Measurements from ENCODE around the gene PIGX. TPM values are rescaled to one million over a fixed set of nuclear protein-coding genes. Genes with fewer than 3 reads are reported as not detected.

Gene PIGX
- total RNA-seq, 1 experiment from 2014 or later, result 24.6 TPM

GRCh38 chr3:196706731-196707130 is 5.4 kb upstream of the PIGX start:
- Mint-ChIP-seq H3K9me3 (ENCODE audit: unreplicated experiment) (no peaks in the 10 kb centered on the region), H3K27ac (ENCODE audit: unreplicated experiment) (no peak overlapping the region), H3K36me3 (ENCODE audit: insufficient read depth, unreplicated experiment) (no peaks in the 10 kb centered on the region), H3K4me1 (ENCODE audit: low read depth, unreplicated experiment) (no peaks in the 10 kb centered on the region), H3K4me3 (ENCODE audit: unreplicated experiment) (no peak overlapping the region), H3K27me3 (ENCODE audit: insufficient read depth, unreplicated experiment) (no peaks in the 10 kb centered on the region)
- Histone ChIP-seq H3K36me3 (ENCODE audit: control insufficient read depth, insufficient read depth, low read length) (no peaks in the 10 kb centered on the region), H3K27me3 (replicated peaks; ENCODE audit: control insufficient read depth, insufficient read depth, low read length) (no peaks in the 10 kb centered on the region), H3K9me3 (no peaks in the 10 kb centered on the region), H3K4me1 (no peaks in the 10 kb centered on the region), H3K4me3 (ENCODE audit: low read depth, low read length) (no peak overlapping the region)
- POLR2A ChIA-PET, result no interaction called here
- CTCF ChIA-PET, result no interaction called here
- intact Hi-C loops (cut with micrococcal nuclease; ENCODE audit: unreplicated experiment), result no loop called here
- no peak for DNase-seq
- TF ChIP-seq CTCF (IDR thresholded peaks at IDR 0.05; ENCODE audit: insufficient read depth in 1 of 2, low read depth in 1 of 2, low read length in 1 of 2, severe bottlenecking in 1 of 2, unreplicated experiment in 1 of 2), result no peak
- no TSS peak for BruUV-seq (replicated peaks)

DNA sequence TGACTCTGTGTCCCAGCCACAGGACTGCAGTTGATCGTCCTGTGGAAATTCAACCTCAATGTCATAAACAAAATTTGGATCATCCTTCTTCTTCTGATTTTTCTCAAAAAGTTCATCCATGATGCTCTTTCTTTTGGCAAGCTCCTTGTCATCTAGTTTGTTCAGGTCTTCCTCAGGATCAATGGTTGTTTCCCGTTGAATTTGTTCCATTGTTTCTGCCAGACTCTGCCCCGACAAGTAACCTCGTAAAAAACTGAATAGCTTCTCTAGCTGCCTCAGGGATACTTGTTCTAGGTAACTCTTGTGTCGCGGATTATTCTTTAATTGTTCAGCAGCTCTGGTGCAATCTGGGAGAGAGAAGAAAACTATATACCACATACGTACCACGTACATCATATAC is 4.6 kb upstream of the PIGX start:
- no TSS peak for BruUV-seq (replicated peaks)
- no peak for TF ChIP-seq CTCF (IDR thresholded peaks at IDR 0.05; ENCODE audit: insufficient read depth in 1 of 2, low read depth in 1 of 2, low read length in 1 of 2, severe bottlenecking in 1 of 2, unreplicated experiment in 1 of 2)
- no peak for DNase-seq
- no peaks in the 10 kb centered on the region for H3K9me3 Mint-ChIP-seq (ENCODE audit: unreplicated experiment)
- Histone ChIP-seq H3K36me3 (ENCODE audit: control insufficient read depth, insufficient read depth, low read length) (no peaks in the 10 kb centered on the region), H3K27me3 (replicated peaks; ENCODE audit: control insufficient read depth, insufficient read depth, low read length) (no peaks in the 10 kb centered on the region), H3K4me1 (no peaks in the 10 kb centered on the region), H3K9me3 (no peaks in the 10 kb centered on the region), H3K4me3 (ENCODE audit: low read depth, low read length) (no peak overlapping the region)
- no peak overlapping the region for H3K4me3 Mint-ChIP-seq (ENCODE audit: unreplicated experiment)
- no peaks in the 10 kb centered on the region for H3K36me3 Mint-ChIP-seq (ENCODE audit: insufficient read depth, unreplicated experiment)
- CTCF ChIA-PET, result interaction anchor here (0.6 to 0.7 kb wide), 2 partner anchors 235 to 590 kb away, joined by 4 to 7 read pairs; partner anchors contain the start of gene NCBP2
- H3K4me1 Mint-ChIP-seq (ENCODE audit: low read depth, unreplicated experiment), result no peaks in the 10 kb centered on the region
- intact Hi-C loops (cut with micrococcal nuclease; ENCODE audit: unreplicated experiment), result no loop called here
- H3K27me3 Mint-ChIP-seq (ENCODE audit: insufficient read depth, unreplicated experiment), result no peaks in the 10 kb centered on the region
- no peak overlapping the region for H3K27ac Mint-ChIP-seq (ENCODE audit: unreplicated experiment)
- POLR2A ChIA-PET, result no interaction called here

- no TSS peak for BruUV-seq (replicated peaks)
- POLR2A ChIA-PET, result no interaction called here
- CTCF ChIA-PET, result no interaction called here
- H3K36me3 Mint-ChIP-seq (ENCODE audit: insufficient read depth, unreplicated experiment), result no peaks in the 10 kb centered on the region
- no peaks in the 10 kb centered on the region for H3K4me1 Mint-ChIP-seq (ENCODE audit: low read depth, unreplicated experiment)
- no peaks in the 10 kb centered on the region for H3K36me3 ChIP-seq (ENCODE audit: control insufficient read depth, insufficient read depth, low read length)
- H3K4me3 ChIP-seq (ENCODE audit: low read depth, low read length), result no peak overlapping the region
- no peaks in the 10 kb centered on the region for H3K27me3 Mint-ChIP-seq (ENCODE audit: insufficient read depth, unreplicated experiment)
- no peak overlapping the region for H3K27ac Mint-ChIP-seq (ENCODE audit: unreplicated experiment)
- no peak for TF ChIP-seq CTCF (IDR thresholded peaks at IDR 0.05; ENCODE audit: insufficient read depth in 1 of 2, low read depth in 1 of 2, low read length in 1 of 2, severe bottlenecking in 1 of 2, unreplicated experiment in 1 of 2)
- no peaks in the 10 kb centered on the region for H3K4me1 ChIP-seq
- no peaks in the 10 kb centered on the region for H3K9me3 ChIP-seq
- intact Hi-C loops (cut with micrococcal nuclease; ENCODE audit: unreplicated experiment), result no loop called here
- no peak for DNase-seq
- H3K4me3 Mint-ChIP-seq (ENCODE audit: unreplicated experiment), result no peak overlapping the region
- H3K9me3 Mint-ChIP-seq (ENCODE audit: unreplicated experiment), result no peaks in the 10 kb centered on the region
- no peaks in the 10 kb centered on the region for H3K27me3 ChIP-seq (replicated peaks; ENCODE audit: control insufficient read depth, insufficient read depth, low read length)
Measured at GRCh38 chr3:196708467-196708866, 3.7 kb upstream of the PIGX start.

Data from Caco-2 (cell line).